ENCODE results near the gene ASF1B. TPM values are rescaled to one million over a fixed set of nuclear protein-coding genes. Genes with fewer than 3 reads are reported as not detected.

ASF1B gene
- total and polyA plus RNA-seq, 5 donors from 2014 or later: 4.6 to 10.1 (median 8.6) TPM

DNA sequence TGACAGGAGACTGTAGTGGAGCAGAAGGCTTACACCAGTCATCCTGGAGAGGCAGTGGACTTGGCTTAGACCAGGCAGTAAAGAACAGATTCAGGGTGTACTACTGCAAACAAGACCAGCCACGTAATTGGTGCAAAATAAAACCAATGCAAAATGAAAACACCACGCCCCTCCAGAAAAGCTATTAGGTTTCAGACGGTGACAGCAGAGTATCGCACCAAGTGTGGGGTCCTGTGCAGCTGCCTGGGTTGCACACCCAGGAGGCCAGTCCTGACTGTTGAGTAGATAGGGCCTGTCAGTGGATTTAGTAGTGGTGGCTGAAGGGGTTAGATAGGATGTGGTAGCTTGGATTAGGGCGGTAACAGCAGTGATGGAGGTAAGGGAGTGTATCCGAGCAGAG lies 13.5 kb downstream of the ASF1B start:
- Mint-ChIP-seq H3K9me3 (peaks cover 0 to 2% (median 0%) of the 10 kb centered on the region in 7 donors), H3K4me1 (peaks cover 0 to 11% (median 9%) of the 10 kb centered on the region in 4 donors), H3K4me3 (peak overlapping the region in 1 of 4 donors; percentile 52), H3K36me3 (peaks cover 3% of the 10 kb centered on the region), H3K27ac (peak overlapping the region in 1 of 3 donors; percentile 95), H3K27me3 (no peaks in the 10 kb centered on the region)
- Histone ChIP-seq H3K4me3 (ENCODE audit: low read depth, low read length) (no peak overlapping the region), H3K9me3 (ENCODE audit: control insufficient read depth in 2 of 2, low read length in 2 of 2) (no peaks in the 10 kb centered on the region), H3K27me3 (ENCODE audit: control insufficient read depth, insufficient read depth, low read length) (no peaks in the 10 kb centered on the region), H3K27ac (ENCODE audit: insufficient read depth, low read length, poor library complexity, severe bottlenecking) (no peak overlapping the region), H3K36me3 (ENCODE audit: control insufficient read depth, insufficient read depth, low read length) (no peaks in the 10 kb centered on the region), H3K4me1 (ENCODE audit: control insufficient read depth, insufficient read depth, low read length, poor library complexity, severe bottlenecking) (peaks cover 7% of the 10 kb centered on the region)
- ATAC-seq (ENCODE audit: low read depth in 2 of 2) (no peak), DNase-seq (no peak)

DNA sequence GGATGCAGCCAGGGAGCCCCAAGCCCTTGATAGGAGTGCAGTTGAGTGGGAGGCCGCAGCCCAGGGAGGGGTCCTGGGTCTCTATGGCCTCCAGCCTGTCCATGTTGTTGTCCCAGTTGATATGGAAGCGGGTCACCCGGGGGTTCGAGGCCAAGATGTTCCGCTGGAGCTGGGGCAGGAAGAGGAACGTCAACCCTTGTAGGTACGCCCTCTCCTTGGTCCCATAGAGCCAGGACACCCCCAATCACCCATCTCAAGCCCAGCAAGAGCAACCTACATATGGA lies 15.9 kb downstream of the ASF1B start:
- H3K9me3 ChIP-seq (ENCODE audit: control insufficient read depth in 2 of 2, low read length in 2 of 2): no peaks in the 10 kb centered on the region
- peaks cover 26% of the 10 kb centered on the region for H3K4me1 ChIP-seq (ENCODE audit: control insufficient read depth, insufficient read depth, low read length, poor library complexity, severe bottlenecking)
- no peak overlapping the region for H3K27ac ChIP-seq (ENCODE audit: insufficient read depth, low read length, poor library complexity, severe bottlenecking)
- no peak overlapping the region for H3K27ac Mint-ChIP-seq
- H3K4me1 Mint-ChIP-seq: peaks cover 0 to 30% (median 23%) of the 10 kb centered on the region in 4 donors
- H3K9me3 Mint-ChIP-seq: peaks cover 0 to 2% (median 0%) of the 10 kb centered on the region in 7 donors
- DNase-seq: no peak
- no peaks in the 10 kb centered on the region for H3K27me3 Mint-ChIP-seq
- no peaks in the 10 kb centered on the region for H3K36me3 ChIP-seq (ENCODE audit: control insufficient read depth, insufficient read depth, low read length)
- no peak for ATAC-seq (ENCODE audit: low read depth in 2 of 2)
- H3K4me3 ChIP-seq (ENCODE audit: low read depth, low read length): no peak overlapping the region
- H3K4me3 Mint-ChIP-seq: peak overlapping the region in 1 of 4 donors; percentile 70
- no peaks in the 10 kb centered on the region for H3K27me3 ChIP-seq (ENCODE audit: control insufficient read depth, insufficient read depth, low read length)
- peaks cover 3% of the 10 kb centered on the region for H3K36me3 Mint-ChIP-seq

DNA sequence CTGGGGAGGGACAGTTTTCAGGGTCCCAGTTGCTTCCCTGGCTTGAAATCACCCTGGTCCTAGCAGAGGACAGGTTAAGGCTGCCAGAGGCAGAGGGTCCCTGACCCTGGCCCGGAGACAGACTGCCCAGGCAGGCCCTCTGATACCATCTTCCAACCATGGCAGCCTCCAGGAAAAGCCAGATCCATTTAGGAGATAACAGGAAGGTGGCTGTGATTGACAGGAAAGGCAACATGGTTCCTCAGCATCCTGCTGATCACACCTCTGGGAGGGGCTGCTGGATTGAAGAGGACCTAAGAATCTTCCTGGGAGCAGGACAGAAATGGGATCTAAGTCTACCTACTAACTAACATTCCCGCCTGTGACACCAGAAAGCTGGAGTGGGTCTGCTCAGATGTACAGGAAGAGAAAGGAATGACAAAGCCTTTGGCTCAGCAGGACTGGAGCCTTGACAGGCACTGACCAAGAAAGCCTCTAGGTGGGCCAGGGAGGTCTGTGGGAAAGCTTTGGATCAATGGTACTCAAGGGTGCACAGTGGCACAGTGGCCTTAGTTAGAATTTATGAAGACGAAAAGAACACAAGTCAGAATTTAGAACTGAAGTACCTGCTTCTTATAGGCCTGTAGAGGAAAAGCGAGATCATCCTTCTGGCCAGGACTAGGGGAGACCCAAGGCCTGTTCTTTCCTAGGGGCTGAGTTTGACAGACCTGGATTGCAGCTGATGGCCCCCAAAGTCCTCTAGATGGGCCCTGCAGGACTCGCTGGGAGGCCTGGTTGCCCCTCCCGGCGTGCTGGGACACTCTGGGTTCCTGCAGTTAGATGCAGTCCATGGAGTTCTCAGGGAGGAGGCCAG lies 16.5 kb downstream of the ASF1B start:
- Histone ChIP-seq H3K4me3 (ENCODE audit: low read depth, low read length) (no peak overlapping the region), H3K4me1 (ENCODE audit: control insufficient read depth, insufficient read depth, low read length, poor library complexity, severe bottlenecking) (peaks cover 32% of the 10 kb centered on the region), H3K9me3 (ENCODE audit: control insufficient read depth in 2 of 2, low read length in 2 of 2) (no peaks in the 10 kb centered on the region), H3K27me3 (ENCODE audit: control insufficient read depth, insufficient read depth, low read length) (no peaks in the 10 kb centered on the region), H3K27ac (ENCODE audit: insufficient read depth, low read length, poor library complexity, severe bottlenecking) (no peak overlapping the region), H3K36me3 (ENCODE audit: control insufficient read depth, insufficient read depth, low read length) (no peaks in the 10 kb centered on the region)
- H3K4me3 Mint-ChIP-seq: peak overlapping the region in 3 of 4 donors; percentile 29 to 91 (median 47)
- H3K27me3 Mint-ChIP-seq: no peaks in the 10 kb centered on the region
- no peak for ATAC-seq (ENCODE audit: low read depth in 2 of 2)
- peaks cover 0 to 34% (median 26%) of the 10 kb centered on the region in 4 donors for H3K4me1 Mint-ChIP-seq
- H3K9me3 Mint-ChIP-seq: peaks cover 0 to 2% (median 0%) of the 10 kb centered on the region in 7 donors
- peaks cover 3% of the 10 kb centered on the region for H3K36me3 Mint-ChIP-seq
- DNase-seq: no peak
- H3K27ac Mint-ChIP-seq: peak overlapping the region in 2 of 3 donors; percentile 65 to 91

DNA sequence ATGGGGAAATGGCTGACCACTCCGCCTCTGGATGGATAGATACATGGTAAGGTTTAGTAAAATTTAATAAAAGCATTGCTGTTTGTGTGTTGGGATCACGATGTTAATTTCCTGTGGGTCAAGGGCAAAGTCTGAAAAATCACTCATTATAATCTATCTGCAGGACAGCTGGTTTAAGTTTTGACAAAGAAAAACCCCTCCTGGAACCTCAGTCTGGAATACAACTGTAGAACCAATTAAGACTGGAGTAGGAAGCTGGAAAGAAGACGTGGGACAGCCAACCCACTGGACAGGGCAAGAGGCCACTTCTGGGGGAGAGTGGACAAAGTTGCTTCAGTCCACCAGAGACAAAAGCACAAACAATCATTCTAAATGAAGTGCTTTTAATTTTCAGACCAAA lies 17.2 kb downstream of the ASF1B start:
- peaks cover 36% of the 10 kb centered on the region for H3K4me1 ChIP-seq (ENCODE audit: control insufficient read depth, insufficient read depth, low read length, poor library complexity, severe bottlenecking)
- H3K9me3 Mint-ChIP-seq: peaks cover 0 to 2% (median 0%) of the 10 kb centered on the region in 7 donors
- DNase-seq (no peak), ATAC-seq (ENCODE audit: low read depth in 2 of 2) (no peak)
- peak overlapping the region; percentile 70 for H3K27ac ChIP-seq (ENCODE audit: insufficient read depth, low read length, poor library complexity, severe bottlenecking)
- peaks cover 3% of the 10 kb centered on the region for H3K36me3 Mint-ChIP-seq
- H3K27ac Mint-ChIP-seq: peak overlapping the region; percentile 63 to 97 (median 91)
- no peaks in the 10 kb centered on the region for H3K27me3 ChIP-seq (ENCODE audit: control insufficient read depth, insufficient read depth, low read length)
- H3K4me3 Mint-ChIP-seq: peak overlapping the region; percentile 89 to 92 (median 92)
- H3K9me3 ChIP-seq (ENCODE audit: control insufficient read depth in 2 of 2, low read length in 2 of 2): no peaks in the 10 kb centered on the region
- H3K4me3 ChIP-seq (ENCODE audit: low read depth, low read length): no peak overlapping the region
- no peaks in the 10 kb centered on the region for H3K27me3 Mint-ChIP-seq
- H3K36me3 ChIP-seq (ENCODE audit: control insufficient read depth, insufficient read depth, low read length): no peaks in the 10 kb centered on the region
- H3K4me1 Mint-ChIP-seq: peaks cover 0 to 38% (median 28%) of the 10 kb centered on the region in 4 donors

DNA sequence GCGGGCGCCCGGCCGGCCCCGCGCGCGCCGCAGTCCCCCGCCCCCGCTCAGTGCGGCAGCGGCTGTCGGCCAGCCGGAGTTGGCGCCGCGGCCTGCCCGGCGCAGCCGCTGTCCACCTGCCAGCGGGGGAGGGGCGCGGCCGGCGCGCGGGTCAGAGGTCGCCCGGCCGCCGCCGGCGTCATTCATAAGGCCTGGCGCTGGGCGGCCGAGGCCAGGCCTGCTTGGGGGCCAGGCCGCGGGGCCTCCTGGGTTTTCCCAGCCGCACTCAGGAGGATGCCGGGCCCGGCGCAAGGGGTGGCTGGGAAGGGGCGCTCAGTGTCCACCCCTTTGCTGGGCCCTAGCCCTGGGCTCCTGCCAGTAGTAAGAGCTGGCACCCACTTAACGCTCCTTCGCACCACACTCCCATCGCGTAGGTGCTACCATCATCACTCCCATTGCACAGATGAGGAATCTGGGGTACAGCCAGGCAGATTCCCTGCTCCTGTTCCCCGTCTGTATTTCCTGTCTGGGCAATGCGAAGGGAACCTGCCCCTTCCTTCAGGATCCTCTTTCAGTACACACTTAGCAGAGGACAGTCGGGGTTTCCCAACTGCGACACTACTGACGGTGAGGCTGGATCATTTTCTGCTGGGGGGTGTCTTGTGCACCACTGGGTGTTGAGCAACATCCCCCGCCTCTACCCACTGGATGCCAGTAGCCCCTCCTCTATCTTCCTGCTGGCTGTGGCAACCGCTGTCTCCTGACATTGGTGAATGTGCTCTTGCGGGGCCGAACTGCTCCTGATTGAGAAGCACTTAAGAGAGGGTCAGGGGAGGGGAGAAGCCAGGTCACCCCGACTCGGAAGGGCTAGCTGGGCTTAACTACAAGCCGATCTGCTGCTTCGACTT lies 18.0 kb downstream of the ASF1B start:
- peaks cover 36% of the 10 kb centered on the region for H3K4me1 ChIP-seq (ENCODE audit: control insufficient read depth, insufficient read depth, low read length, poor library complexity, severe bottlenecking)

DNA sequence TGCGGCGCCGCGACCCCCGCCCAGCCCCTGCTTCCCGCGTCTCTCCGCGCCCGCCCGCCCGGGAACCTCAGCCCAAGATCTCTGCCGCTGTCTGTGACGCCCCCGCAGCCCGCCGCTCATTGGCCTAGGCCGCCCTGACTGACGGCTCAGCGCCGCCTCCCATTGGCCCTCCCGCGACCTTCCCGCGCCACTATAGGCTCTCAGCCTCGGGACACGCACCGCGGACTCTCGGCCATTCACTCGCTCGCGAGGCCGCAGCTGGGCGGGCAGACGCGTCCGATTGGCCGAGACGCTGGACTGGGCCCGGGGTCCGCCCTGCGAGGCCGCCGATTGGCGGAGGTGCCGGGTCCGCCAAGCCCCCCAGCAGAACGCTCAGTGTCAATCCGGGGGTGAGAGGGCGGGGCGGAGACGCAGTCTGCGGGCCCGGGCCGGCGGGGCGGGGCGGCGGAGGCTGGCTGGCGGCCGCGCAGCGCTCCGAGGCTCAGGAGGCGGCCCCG lies 18.7 kb downstream of the ASF1B start, which contains the start of gene PRKACA:
PRKACA (minus strand) TSS at position 95 of the 497 bp plus-strand sequence. CDS start 215 bp downstream, outside the sequence.
- Histone ChIP-seq H3K4me3 (ENCODE audit: low read depth, low read length) (peak within 1 kb of the TSS; percentile 53), H3K27ac (ENCODE audit: insufficient read depth, low read length, poor library complexity, severe bottlenecking) (peak within 1 kb of the TSS; percentile 70), H3K27me3 (ENCODE audit: control insufficient read depth, insufficient read depth, low read length) (no peaks in the 10 kb centered on the region), H3K9me3 (ENCODE audit: control insufficient read depth in 2 of 2, low read length in 2 of 2) (no peaks in the 10 kb centered on the region), H3K4me1 (ENCODE audit: control insufficient read depth, insufficient read depth, low read length, poor library complexity, severe bottlenecking) (peaks cover 41% of the 10 kb centered on the region), H3K36me3 (ENCODE audit: control insufficient read depth, insufficient read depth, low read length) (no peaks in the 10 kb centered on the region)
- Mint-ChIP-seq H3K9me3 (peaks cover 0 to 2% (median 0%) of the 10 kb centered on the region in 7 donors), H3K4me3 (peak within 1 kb of the TSS; percentile 95 to 98 (median 98)), H3K4me1 (peaks cover 0 to 47% (median 31%) of the 10 kb centered on the region in 4 donors), H3K36me3 (no peaks in the 10 kb centered on the region), H3K27ac (peak within 1 kb of the TSS; percentile 88 to 97 (median 91)), H3K27me3 (no peaks in the 10 kb centered on the region)
- ATAC-seq (ENCODE audit: low read depth in 2 of 2): peak; percentile 96 to 98
- peak; percentile 98 to 99 (median 98) for DNase-seq

More for the DNA sequence above, 18.0 kb downstream of the ASF1B start:
- Histone ChIP-seq H3K36me3 (ENCODE audit: control insufficient read depth, insufficient read depth, low read length) (no peaks in the 10 kb centered on the region), H3K27me3 (ENCODE audit: control insufficient read depth, insufficient read depth, low read length) (no peaks in the 10 kb centered on the region), H3K4me3 (ENCODE audit: low read depth, low read length) (peak overlapping the region; percentile 43), H3K27ac (ENCODE audit: insufficient read depth, low read length, poor library complexity, severe bottlenecking) (peak overlapping the region; percentile 70), H3K9me3 (ENCODE audit: control insufficient read depth in 2 of 2, low read length in 2 of 2) (no peaks in the 10 kb centered on the region)
- Mint-ChIP-seq H3K9me3 (peaks cover 0 to 2% (median 0%) of the 10 kb centered on the region in 7 donors), H3K27me3 (no peaks in the 10 kb centered on the region), H3K27ac (peak overlapping the region; percentile 88 to 97 (median 91)), H3K4me3 (peak overlapping the region; percentile 89 to 92 (median 92)), H3K4me1 (peaks cover 0 to 45% (median 28%) of the 10 kb centered on the region in 4 donors), H3K36me3 (peaks cover 3% of the 10 kb centered on the region)
- ATAC-seq (ENCODE audit: low read depth in 2 of 2) (no peak), DNase-seq (peak; percentile 22 to 35 (median 23))

DNA sequence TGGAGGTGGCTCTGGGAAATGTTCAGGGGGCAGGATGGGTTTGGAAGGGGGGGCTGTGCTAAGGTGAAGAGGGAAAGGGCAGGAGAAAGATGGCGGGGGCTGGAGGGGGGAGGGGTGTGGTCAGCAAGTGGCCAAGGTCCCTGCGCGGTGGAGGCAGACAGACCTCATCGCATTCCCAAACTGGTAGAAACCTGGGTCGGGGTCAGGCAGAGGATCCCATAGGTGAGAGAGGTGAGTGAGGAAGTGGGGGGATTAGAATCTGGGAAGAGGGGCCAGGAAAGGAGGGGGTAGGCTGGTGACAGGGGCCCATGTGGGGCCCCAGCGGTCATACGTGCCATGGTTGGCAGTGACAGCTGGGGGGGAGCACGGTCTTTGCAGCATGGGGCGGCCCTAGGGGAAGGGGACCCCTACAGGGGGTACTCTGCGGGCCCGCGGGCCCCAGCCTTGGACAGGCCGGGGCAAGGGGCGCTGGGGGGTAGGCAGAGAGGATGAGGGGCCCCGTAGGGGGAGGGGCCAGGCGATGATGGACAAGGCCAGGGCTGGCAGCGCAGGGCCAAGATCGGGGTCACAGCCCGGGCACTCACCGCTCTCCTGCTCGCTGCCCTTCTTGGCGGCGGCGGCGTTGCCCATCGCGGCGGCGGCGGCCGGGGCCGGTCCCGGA lies 19.3 kb downstream of the ASF1B start:
- peaks cover 47% of the 10 kb centered on the region for H3K4me1 ChIP-seq (ENCODE audit: control insufficient read depth, insufficient read depth, low read length, poor library complexity, severe bottlenecking)
- peak overlapping the region; percentile 53 for H3K4me3 ChIP-seq (ENCODE audit: low read depth, low read length)
- no peaks in the 10 kb centered on the region for H3K27me3 Mint-ChIP-seq
- no peaks in the 10 kb centered on the region for H3K27me3 ChIP-seq (ENCODE audit: control insufficient read depth, insufficient read depth, low read length)
- no peaks in the 10 kb centered on the region for H3K9me3 ChIP-seq (ENCODE audit: control insufficient read depth in 2 of 2, low read length in 2 of 2)
- H3K36me3 Mint-ChIP-seq: no peaks in the 10 kb centered on the region
- no peak overlapping the region for H3K27ac ChIP-seq (ENCODE audit: insufficient read depth, low read length, poor library complexity, severe bottlenecking)
- peaks cover 0 to 2% (median 0%) of the 10 kb centered on the region in 7 donors for H3K9me3 Mint-ChIP-seq
- DNase-seq: peak in 1 of 3 donors; percentile 9
- H3K27ac Mint-ChIP-seq: peak overlapping the region in 2 of 3 donors; percentile 82 to 84
- H3K36me3 ChIP-seq (ENCODE audit: control insufficient read depth, insufficient read depth, low read length): no peaks in the 10 kb centered on the region
- peaks cover 0 to 54% (median 32%) of the 10 kb centered on the region in 4 donors for H3K4me1 Mint-ChIP-seq
- ATAC-seq (ENCODE audit: low read depth in 2 of 2): no peak
- H3K4me3 Mint-ChIP-seq: peak overlapping the region; percentile 90 to 97 (median 94)
